GM12878 (cell line): ENCODE measurements around the gene TMEM126A.
"Not testable (repeated sequence)": the region's sequence is repeated elsewhere in the genome, so short reads cannot be mapped to it uniquely, and the experiment has no call there.

Source experiments
- ATF2 ChIP-seq: IDR thresholded peaks from 2 replicates; pipeline ENCODE4 v1.6.1; 2012; ENCODE audit warnings: low read length, inconsistent platforms
- CTCF ChIP-seq, 3 experiments: IDR thresholded peaks in 2 of 3; conservative IDR thresholded peaks in 1 of 3; 2 replicates each; pipeline ENCODE4 v1.5.1; 2011; ENCODE audit warnings: low read depth in 3 of 3, low read length in 3 of 3, mild to moderate bottlenecking in 3 of 3, control low read depth in 2 of 3, moderate library complexity in 2 of 3, inconsistent platforms in 1 of 3, mixed read lengths in 1 of 3; ENCODE audit not compliant: control insufficient read depth in 2 of 3, insufficient read depth in 1 of 3; ENCODE audit errors: extremely low read depth in 1 of 3
- EP300 ChIP-seq, 2 experiments: fragments of 150-350 bp in 1 of 2; IDR thresholded peaks; 2 replicates each; pipeline ENCODE4 v1.6.1; 2011 to 2012; ENCODE audit warnings: low read depth in 2 of 2, low read length in 2 of 2, borderline replicate concordance in 1 of 2, improper control_type of control experiment in 1 of 2, inconsistent platforms in 1 of 2; ENCODE audit not compliant: control insufficient read depth in 1 of 2
- EZH2 ChIP-seq: IDR thresholded peaks from 2 replicates; pipeline ENCODE4 v1.6.1; 2012; ENCODE audit warnings: low read depth, mild to moderate bottlenecking, control low read depth, inconsistent platforms, low read length, borderline replicate concordance; ENCODE audit not compliant: control insufficient read depth
- SMARCA5 ChIP-seq: fragments of 450-650 bp; IDR thresholded peaks from 2 replicates; pipeline ENCODE4 v1.6.1; 2017; ENCODE audit warnings: mild to moderate bottlenecking

- TF ChIP-seq EP300 (IDR thresholded peaks at IDR 0.05; ENCODE audit: borderline replicate concordance in 1 of 2, control insufficient read depth in 1 of 2, low read depth in 2 of 2, low read length in 2 of 2); EZH2; SMARCA5; CTCF (IDR thresholded peaks at IDR 0.05 in 2 of 3, conservative IDR thresholded peaks at IDR 0.05 in 1 of 3; ENCODE audit: control insufficient read depth in 2 of 3, extremely low read depth in 1 of 3, insufficient read depth in 1 of 3, low read depth in 3 of 3, low read length in 3 of 3); ATF2: not testable (repeated sequence)
Measured at GRCh38 chr11:85611643-85612042, 36.1 kb upstream of the TMEM126A start.
